ENCODE data around the gene TENM4.
A peak's percentile ranks its signal among the peaks of the same experiment; 100 is the strongest.

Gene TENM4

GRCh38 chr11:79147731-79148130 lies 293.1 kb downstream of the TENM4 start:
- peaks cover 7% of the 10 kb centered on the region for H3K9me3 Mint-ChIP-seq
- H3K27ac Mint-ChIP-seq = no peak overlapping the region
- H3K4me3 Mint-ChIP-seq = no peak overlapping the region
- DNase-seq = no peak
- H3K4me1 Mint-ChIP-seq = no peaks in the 10 kb centered on the region
- no peaks in the 10 kb centered on the region for H3K27me3 Mint-ChIP-seq (ENCODE audit: low read depth, poor library complexity)
- peaks cover 16% of the 10 kb centered on the region for H3K36me3 Mint-ChIP-seq (ENCODE audit: low read depth)
- TF ChIP-seq, protein P1, sequence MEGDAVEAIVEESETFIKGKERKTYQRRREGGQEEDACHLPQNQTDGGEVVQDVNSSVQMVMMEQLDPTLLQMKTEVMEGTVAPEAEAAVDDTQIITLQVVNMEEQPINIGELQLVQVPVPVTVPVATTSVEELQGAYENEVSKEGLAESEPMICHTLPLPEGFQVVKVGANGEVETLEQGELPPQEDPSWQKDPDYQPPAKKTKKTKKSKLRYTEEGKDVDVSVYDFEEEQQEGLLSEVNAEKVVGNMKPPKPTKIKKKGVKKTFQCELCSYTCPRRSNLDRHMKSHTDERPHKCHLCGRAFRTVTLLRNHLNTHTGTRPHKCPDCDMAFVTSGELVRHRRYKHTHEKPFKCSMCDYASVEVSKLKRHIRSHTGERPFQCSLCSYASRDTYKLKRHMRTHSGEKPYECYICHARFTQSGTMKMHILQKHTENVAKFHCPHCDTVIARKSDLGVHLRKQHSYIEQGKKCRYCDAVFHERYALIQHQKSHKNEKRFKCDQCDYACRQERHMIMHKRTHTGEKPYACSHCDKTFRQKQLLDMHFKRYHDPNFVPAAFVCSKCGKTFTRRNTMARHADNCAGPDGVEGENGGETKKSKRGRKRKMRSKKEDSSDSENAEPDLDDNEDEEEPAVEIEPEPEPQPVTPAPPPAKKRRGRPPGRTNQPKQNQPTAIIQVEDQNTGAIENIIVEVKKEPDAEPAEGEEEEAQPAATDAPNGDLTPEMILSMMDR (IDR thresholded peaks at IDR 0.05) = no peak

DNA sequence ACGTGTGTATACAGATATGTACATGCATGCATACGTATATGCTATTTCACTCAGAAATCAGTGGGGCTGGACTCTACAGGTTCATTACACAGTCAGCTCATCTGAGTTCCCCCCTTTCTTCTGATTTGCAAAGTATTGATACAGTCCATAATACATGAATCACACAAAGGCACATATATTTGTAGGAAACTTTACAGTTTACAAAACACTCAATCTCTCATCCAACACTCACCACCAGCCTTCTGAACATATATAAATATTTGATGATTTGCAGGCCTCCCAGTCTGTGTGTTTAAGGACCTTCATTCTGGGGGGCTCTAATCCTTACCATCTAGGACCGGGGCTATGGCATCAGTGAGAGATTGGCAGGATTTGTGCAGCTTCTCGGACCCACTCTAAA lies 293.8 kb downstream of the TENM4 start:
- H3K4me3 Mint-ChIP-seq = no peak overlapping the region
- TF ChIP-seq, protein P1 (IDR thresholded peaks at IDR 0.05) = no peak
- H3K9me3 Mint-ChIP-seq = peaks cover 15% of the 10 kb centered on the region
- H3K4me1 Mint-ChIP-seq = no peaks in the 10 kb centered on the region
- H3K36me3 Mint-ChIP-seq (ENCODE audit: low read depth) = peaks cover 20% of the 10 kb centered on the region
- no peaks in the 10 kb centered on the region for H3K27me3 Mint-ChIP-seq (ENCODE audit: low read depth, poor library complexity)
- no peak for DNase-seq
- no peak overlapping the region for H3K27ac Mint-ChIP-seq

DNA sequence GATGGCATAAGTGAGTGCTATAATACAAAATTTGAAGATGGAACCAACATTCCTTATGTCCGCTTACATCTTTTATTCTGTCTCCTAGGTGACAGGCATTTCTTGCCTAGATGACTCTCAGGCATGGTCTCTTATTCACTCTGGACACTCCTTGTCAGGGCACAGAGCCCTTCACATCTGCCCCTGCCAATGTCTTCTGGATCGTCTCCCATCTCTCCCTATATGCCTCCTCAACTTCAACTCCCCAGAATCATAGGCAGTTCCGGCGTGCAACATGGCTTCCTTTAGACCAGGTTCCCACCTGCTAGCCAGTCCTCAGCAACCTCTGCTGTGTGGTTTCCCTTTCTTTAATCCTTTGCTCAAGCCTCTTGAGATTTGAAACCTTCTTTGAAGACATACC lies 300.9 kb downstream of the TENM4 start:
- DNase-seq = no peak
- Mint-ChIP-seq H3K27me3 (ENCODE audit: low read depth, poor library complexity) (peaks cover 7% of the 10 kb centered on the region), H3K36me3 (ENCODE audit: low read depth) (peaks cover 34% of the 10 kb centered on the region), H3K4me1 (peaks cover 12% of the 10 kb centered on the region), H3K4me3 (no peak overlapping the region), H3K9me3 (peaks cover 27% of the 10 kb centered on the region), H3K27ac (peak overlapping the region; percentile 9)
- TF ChIP-seq, protein P1 (IDR thresholded peaks at IDR 0.05) = no peak

DNA sequence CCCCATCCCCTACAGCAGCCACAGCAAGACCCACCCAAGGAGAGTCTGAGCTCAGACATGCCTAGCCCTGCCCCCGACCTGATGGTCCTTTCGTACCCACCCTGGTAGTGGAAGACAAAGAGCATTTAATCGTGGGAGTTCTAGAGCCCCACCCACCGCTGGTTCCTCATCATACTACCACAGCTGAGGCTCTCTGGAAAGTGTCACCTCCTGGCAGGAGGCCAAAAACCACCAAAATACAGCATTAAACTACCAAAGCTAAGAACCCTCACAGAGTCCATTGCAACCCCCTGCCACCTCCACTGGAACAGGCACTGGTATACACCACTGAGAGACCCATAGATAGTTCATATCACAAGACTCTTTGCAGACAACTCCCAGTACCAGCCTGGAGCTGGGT lies 311.1 kb downstream of the TENM4 start:
- no peak for DNase-seq
- Mint-ChIP-seq H3K27me3 (ENCODE audit: low read depth, poor library complexity) (peaks cover 3% of the 10 kb centered on the region), H3K4me3 (no peak overlapping the region), H3K9me3 (peaks cover 88% of the 10 kb centered on the region), H3K36me3 (ENCODE audit: low read depth) (peaks cover 82% of the 10 kb centered on the region), H3K27ac (no peak overlapping the region), H3K4me1 (no peaks in the 10 kb centered on the region)
- TF ChIP-seq, protein P1 (IDR thresholded peaks at IDR 0.05) = no peak

DNA sequence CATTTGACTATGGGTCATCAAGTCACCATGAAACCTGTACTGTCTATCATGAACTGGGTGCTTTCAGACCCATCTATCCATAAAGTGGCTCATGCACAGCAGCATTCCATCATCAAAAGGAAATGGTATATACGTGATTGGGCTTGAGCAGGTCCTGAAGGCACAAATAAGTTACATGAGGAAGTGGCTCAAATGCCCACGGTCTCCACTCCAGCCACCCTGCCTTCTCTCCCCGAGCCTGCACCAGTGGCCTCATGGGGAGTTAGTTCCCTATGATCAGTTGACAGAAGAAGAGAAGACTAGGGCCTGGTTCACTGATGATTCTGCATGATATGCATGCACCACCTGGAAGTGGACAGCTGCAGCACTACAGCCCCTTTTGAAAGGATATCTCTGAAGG lies 312.5 kb downstream of the TENM4 start:
- TF ChIP-seq, protein P1 (IDR thresholded peaks at IDR 0.05) = no peak
- peaks cover 76% of the 10 kb centered on the region for H3K9me3 Mint-ChIP-seq
- H3K27me3 Mint-ChIP-seq (ENCODE audit: low read depth, poor library complexity) = peaks cover 3% of the 10 kb centered on the region
- no peaks in the 10 kb centered on the region for H3K4me1 Mint-ChIP-seq
- no peak overlapping the region for H3K27ac Mint-ChIP-seq
- no peak overlapping the region for H3K4me3 Mint-ChIP-seq
- peaks cover 76% of the 10 kb centered on the region for H3K36me3 Mint-ChIP-seq (ENCODE audit: low read depth)
- DNase-seq = no peak

- peak overlapping the region; percentile 60 for H3K27ac Mint-ChIP-seq
- H3K27me3 Mint-ChIP-seq (ENCODE audit: low read depth, poor library complexity) = peaks cover 4% of the 10 kb centered on the region
- H3K36me3 Mint-ChIP-seq (ENCODE audit: low read depth) = peaks cover 35% of the 10 kb centered on the region
- peaks cover 31% of the 10 kb centered on the region for H3K4me1 Mint-ChIP-seq
- DNase-seq = no peak
- TF ChIP-seq, protein P1 (IDR thresholded peaks at IDR 0.05) = no peak
- peaks cover 31% of the 10 kb centered on the region for H3K9me3 Mint-ChIP-seq
- no peak overlapping the region for H3K4me3 Mint-ChIP-seq
These were observed 318.1 kb downstream of the TENM4 start for GRCh38 chr11:79122759-79123158.

Measured in nephron progenitor cell (in vitro differentiated cells).